Adipose tissue (tissue), 3 donors: ENCODE results near the gene MIX23. TPM values are rescaled to one million over a fixed set of nuclear protein-coding genes. Genes with fewer than 3 reads are reported as not detected.
A peak's percentile ranks its signal among the peaks of the same experiment; 100 is the strongest.

Source experiments
- H3K27ac ChIP-seq: one replicate; pipeline ENCODE4 v1.5.1; 2013; ENCODE audit warnings: low read depth, low read length
- WGBS, 3 donors: extraction: QIAGEN DNeasy Blood & Tissue Kit; methylation state at CpG; one replicate each; pipeline ENCODE4 v1.1.7; 2013; 5-methylcytosine and 5-hydroxymethylcytosine counted together
- polyA plus RNA-seq, 3 donors: library from polyadenylated mRNA; stranded (reverse); fragments of 200-250 nt; gene quantifications; one replicate each; pipeline ENCODE4 v1.2.3, GENCODE V29; 2013
- donor health status: healthy with polysubstance abuse.
- donor health status: Bipolar disorder and iron deficiency.
- donor health status: healthy.

Gene MIX23
- 10 to 100 TPM; 12.7 to 41.5 (median 21.1) TPM for polyA plus RNA-seq

DNA sequence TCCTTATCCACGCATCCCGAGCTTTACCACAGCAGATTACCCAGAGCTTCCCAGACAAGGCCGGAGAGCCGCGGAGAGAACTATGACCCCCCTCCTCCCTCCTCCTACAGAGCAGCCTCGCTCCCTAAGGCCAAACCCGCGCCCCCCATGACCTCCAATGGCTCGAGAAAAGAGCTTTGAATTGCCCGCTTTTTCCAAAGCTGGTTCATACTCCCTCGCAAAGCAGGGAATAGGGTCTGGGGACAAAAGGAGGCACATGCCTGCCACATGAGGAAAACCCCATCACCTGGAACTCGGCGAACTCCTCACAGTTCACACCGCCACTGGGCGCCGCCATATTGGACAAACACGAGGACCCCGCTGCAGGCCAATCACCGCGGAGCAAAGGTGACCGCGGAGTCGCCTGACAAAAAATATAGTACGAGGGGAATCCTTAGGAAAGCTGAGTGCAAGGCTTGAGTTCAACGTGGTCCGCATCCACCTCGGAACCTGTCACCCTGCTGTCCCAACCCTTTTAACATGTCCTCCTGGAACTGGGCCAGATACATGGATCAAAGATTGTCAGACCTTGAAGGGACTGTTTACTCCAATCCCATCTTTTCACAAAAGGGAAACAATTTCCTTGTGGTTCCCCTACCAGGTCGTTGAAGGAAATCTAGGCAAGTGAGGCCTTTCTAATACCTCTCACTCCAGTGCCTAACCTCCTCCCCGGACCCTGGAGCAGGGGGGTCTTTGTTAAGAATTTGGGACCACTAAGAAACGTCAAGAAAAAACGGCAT, at the start of gene MIX23:
Gene MIX23, minus strand, starts transcription at position 344 of the 779 bp plus-strand sequence. Its CDS starts 7 bp downstream, at position 337.
- H3K27ac ChIP-seq, result peak within 1 kb of the TSS; percentile 6
- WGBS, 3 donors, result 0% methylated on average over 31 of the region's 31 CpGs

DNA sequence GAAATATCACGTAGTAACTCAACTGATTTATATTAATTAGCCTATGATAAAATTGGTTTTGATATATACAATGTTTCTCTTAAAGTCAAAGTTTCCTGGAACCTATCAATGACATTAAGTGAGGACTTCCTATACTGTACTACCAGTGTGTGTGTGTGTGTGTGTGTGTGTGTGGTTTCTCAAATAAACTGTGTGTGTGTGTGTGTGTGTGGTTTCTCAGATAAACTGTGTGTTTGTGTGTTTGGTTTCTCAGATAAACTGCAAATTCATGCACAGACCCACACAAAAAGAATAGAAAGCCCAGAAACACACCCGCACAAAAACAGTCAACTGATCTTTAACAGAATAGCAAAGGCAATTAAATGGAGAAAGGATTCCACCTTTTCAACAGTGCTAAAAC, 47.3 kb upstream of the MIX23 start:
- H3K27ac ChIP-seq, result no peak overlapping the region
- 95 to 96% (median 95%) methylated on average over 2 of the region's 2 CpGs for WGBS, 3 donors

DNA sequence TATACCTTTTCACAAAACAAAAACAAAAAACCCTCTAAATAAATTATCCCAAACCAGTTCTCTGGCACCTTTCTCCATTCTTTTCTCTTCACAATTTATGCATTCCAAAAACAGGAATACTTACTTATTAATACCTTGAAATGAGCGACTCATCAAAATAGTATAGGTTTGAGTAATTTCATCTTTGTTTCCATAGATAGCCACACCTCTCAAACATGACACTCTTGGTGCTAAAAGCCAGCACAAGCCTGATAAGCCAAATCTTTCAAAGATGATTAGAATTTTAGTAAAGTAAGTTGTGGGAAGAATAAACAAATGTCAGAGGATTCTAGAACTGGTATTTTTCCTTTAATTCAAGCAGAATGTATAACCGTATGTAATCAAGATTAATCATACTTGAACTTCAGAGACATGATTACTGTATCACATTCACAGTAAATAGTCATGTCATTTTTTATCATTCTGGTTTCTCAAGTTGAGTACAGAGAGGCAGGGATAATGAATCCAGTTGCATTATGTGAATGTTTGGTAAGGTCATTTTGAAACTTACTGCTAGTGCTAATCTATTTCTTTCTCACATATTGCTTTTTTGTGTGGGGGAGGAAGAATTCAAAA, 44.9 kb upstream of the MIX23 start:
- no peak overlapping the region for H3K27ac ChIP-seq
- 57 to 88% (median 86%) methylated on average over 2 of the region's 2 CpGs for WGBS, 3 donors

DNA sequence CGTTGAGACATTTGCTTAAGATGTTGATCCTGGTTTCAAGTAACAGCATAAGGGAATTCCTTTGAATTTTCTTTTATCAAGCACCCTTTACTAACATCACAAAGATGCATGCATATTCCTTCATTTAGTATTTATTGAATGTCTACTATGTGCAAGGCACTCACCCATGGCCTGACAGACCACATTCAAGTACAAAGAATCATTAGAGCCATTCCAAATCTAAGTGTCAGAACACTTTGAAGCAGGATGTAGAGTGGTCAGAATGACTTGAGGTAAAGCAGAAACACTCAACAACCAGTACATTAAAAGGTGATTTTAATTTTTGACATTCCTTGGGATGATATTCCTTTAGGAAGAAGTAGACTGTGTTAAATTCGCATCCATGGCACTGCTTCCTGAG, 38.8 kb upstream of the MIX23 start:
- WGBS, 3 donors, result 87 to 95% (median 94%) methylated on average over 2 of the region's 2 CpGs

DNA sequence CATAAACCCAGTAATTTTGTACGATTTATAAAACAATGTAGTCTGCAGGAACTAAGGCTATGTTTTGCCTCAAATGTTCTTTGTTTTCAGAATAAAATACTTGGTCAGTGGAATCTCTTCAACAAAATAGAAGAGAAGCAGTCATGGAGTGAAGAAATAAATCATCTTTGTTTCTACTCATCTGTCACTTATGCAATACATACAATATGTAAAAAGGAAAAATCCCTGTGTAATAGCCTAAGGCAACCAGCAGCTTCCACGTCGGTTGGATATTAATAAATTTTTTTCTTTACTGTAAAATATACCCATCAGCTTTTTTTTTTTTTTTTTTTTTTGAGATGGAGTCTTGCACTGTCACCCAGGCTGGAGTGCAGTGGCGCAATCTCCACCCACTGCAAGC, 38.1 kb upstream of the MIX23 start:
- WGBS, 3 donors, result 91 to 93% (median 93%) methylated on average over 4 of the region's 4 CpGs
- H3K27ac ChIP-seq, result no peak overlapping the region

More for the DNA sequence above, 38.8 kb upstream of the MIX23 start:
- H3K27ac ChIP-seq, result no peak overlapping the region

DNA sequence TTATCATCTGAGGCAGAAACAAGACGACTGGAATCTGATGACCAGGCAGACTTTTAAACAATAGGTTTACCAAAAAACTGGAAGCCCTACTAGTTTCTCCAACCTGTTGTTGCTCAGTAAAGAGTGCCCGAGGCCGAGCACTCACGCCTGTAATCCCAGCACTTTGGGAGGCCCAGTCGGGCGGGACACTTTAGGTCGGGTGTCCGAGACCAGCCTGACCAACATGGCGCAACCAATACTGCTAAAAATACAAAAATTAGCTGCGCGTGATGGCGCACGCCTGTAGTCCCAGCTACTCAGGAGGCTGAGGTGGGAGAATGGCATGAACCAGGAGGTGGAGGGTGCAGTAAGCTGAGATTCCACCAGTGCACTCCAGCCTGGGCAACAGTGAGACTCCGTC, 33.9 kb upstream of the MIX23 start:
- no peak overlapping the region for H3K27ac ChIP-seq
- 31 to 60% (median 49%) methylated on average over 14 of the region's 14 CpGs for WGBS, 3 donors

DNA sequence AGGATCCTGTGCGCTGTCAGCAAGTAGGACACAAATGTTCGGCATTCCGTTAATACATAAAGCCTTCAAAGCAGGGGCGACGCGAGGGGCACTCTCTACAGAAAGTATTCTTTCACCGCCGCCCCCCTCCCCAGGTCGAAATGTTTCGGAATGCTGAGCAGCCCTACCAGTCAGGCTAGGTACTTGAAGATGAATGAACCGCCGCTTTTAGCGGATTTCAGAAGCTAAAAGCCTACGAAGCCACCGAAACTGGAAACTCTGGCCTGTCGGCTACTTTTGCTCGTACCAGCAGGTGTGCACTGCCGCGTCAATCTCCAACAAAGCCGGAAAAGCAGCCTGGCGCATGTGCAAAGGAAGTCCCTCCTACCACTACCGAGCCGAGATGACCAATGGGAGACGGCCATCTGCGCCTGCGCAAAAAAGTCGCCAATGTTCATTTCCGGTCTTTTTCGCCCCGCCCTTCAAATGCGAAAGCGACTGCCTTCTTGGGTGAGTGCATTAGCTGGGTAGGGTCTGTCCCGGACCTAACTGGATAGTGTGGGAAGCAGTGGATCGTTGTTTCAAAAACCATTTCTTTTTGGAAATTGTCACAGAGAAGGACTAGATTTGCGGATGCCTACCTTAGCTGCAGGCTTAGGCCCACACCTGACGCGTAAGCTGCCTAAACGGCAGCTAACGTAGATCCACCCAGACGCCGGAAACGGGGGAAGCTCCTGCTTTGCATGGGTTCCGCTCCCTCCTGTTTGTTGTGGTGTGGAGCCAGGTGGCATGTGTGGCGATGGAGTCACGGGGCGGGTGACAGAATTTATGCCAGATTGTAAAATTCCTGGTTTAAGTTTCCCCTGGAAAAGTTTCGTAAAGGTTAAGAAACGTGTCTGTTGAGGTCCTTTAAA, 33.0 kb upstream of the MIX23 start, which contains the start of gene WDR5B:
Gene WDR5B, minus strand, starts transcription at position 301 of the 893 bp plus-strand sequence. CDS start 534 bp downstream, outside the sequence.
- no peak within 1 kb of the TSS for H3K27ac ChIP-seq
- WGBS, 3 donors, result 0% methylated on average over 48 of the region's 48 CpGs

DNA sequence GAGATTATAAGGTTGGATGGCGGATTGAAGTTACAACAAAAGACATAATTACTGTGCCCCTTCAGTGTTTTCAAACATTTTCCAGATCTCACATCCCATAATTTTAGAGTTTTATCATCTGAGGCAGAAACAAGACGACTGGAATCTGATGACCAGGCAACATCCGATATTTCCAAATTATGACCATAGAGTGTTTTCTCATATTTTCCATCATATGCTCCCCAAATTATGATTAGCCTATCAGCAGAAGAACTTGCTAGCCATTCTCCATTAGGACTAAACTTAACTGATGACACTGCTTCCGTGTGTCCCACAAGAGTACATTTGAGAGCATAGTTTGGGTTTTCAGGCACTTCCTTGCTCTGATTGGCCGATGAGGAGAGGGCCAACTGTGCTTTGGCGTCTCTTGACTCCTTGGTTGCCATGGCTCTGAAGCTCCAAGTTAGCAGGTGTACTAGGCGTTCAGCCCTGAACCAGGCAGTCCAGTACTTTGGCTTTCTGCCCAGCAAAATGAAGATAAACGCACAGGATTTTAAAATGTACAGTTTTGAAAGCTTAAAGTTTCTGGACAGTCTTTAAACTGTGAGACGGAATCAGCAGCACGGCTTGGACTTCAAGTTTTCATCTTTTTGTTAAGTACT, 32.2 kb upstream of the MIX23 start:
- 13 to 21% (median 21%) methylated on average over 10 of the region's 10 CpGs for WGBS, 3 donors
- no peak overlapping the region for H3K27ac ChIP-seq

DNA sequence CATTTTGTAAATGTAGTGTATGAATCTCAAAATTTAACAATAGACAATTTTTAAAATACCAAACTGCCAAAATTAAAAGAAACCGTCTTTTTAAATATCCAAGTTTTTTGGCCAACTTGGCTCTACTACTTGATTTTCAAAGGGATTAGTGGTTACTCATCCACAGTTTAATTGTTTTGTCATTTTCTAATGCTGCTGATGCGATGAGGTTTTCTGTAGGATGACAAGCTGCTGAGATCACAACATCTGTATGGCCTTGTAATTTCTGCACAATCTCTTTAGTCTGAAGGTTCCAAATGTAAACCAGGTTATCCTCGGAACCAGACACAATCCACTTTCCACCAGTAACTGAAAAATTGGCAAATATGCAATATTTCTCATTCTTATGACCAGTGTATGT, 31.4 kb upstream of the MIX23 start:
- 59 to 93% (median 90%) methylated on average over 3 of the region's 3 CpGs for WGBS, 3 donors
- no peak overlapping the region for H3K27ac ChIP-seq

DNA sequence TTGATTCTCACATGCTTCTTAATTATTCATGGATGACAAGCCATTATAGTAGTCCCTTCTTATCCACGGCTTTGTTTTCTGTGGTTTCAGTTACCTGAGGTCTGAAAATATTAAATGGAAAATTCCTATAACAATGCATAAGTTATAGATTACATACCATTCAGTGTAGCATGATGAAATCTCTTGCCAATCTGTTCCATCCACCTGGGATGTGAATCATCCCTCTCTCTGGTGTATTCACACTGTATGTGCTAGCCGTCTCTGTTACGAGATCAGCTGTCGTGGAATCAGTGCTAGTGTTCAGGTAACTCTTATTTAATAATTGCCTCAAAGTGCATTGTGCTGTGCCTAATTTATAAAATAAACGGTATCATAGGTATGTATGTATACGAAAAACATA, 27.6 kb upstream of the MIX23 start:
- WGBS, 3 donors, result 87 to 93% (median 88%) methylated on average over 6 of the region's 6 CpGs
- no peak overlapping the region for H3K27ac ChIP-seq

DNA sequence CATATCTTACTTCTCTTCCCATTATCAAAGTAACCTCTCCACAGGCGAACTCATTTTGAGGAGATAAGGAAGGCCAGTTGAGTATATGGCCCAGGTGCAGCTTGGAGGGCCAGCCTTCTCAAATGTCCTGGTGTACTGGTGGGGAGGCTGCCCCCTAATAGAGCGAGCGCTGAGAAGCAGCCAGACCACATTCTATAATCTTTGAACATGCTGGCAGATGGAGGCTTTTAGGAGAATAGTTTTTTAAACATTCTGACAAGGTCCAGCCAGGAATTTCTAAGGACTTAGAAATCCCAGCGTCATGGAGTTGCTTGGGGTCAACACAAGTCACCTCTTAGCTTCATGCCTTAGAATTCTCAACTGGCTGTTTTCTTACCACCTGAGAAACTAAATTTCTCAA, 27.1 kb upstream of the MIX23 start:
- 74 to 91% (median 88%) methylated on average over 4 of the region's 4 CpGs for WGBS, 3 donors
- no peak overlapping the region for H3K27ac ChIP-seq

DNA sequence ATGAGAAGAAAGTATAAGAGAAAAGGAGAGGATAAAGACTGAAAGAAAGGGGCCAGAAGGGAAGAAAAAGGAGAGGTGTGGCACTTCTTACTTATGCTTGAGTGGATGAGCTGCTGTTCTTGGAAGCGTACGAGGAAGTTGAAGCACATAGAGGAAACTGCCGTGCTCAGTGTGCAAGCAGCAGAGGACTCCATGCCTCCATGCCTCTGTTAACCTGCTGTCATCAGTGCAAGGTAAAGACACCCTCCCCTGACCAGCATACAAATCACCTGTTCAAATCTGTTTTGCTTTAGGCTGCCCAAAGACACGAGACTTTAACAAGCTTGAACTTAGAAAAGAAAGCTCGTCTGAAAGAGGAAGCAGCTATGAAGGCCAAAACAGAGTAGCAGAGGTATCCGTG, 26.4 kb upstream of the MIX23 start:
- H3K27ac ChIP-seq, result no peak overlapping the region
- WGBS, 3 donors, result 53 to 70% (median 56%) methylated on average over 6 of the region's 6 CpGs

DNA sequence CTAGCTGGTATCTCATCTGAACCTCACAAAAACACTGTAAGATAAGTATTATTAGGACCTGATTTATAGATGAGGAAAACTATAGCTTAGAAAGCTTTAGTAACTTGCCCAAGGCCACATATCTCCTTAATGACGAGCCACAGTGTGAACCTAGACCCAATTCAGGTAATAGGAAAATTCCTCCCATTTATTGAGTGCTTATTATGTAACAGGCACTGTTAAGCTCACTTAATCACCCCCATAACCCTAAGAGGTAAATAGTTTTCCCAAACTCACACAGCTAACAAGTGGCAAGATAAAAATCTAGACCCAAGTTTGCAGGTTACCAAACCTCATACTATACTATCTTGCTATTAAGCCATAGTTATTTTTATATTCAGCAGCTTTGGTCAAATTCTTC, 24.9 kb upstream of the MIX23 start:
- WGBS, 3 donors, result 54 to 94% (median 88%) methylated on average over 1 of the region's 1 CpG
- H3K27ac ChIP-seq, result no peak overlapping the region

DNA sequence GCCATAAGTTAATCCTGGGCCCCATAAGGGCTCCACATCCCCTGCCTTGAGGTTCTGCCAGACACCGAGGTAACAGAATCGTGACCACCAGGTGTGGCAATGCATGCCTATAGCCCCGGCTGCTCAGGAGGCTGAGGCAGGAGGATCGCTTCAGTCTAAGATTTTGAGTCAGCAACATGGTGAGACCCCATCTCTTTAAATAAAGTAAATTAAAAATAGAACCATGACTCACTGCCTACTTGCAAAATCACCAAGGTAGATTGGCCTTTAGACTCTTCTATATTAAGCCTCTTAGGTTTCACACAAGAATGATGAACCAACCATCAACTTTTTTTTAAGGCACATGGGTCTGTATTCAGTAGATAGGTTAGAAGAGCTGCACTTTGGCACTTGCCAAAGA, 23.2 kb upstream of the MIX23 start:
- 83 to 95% (median 92%) methylated on average over 4 of the region's 4 CpGs for WGBS, 3 donors
- no peak overlapping the region for H3K27ac ChIP-seq

DNA sequence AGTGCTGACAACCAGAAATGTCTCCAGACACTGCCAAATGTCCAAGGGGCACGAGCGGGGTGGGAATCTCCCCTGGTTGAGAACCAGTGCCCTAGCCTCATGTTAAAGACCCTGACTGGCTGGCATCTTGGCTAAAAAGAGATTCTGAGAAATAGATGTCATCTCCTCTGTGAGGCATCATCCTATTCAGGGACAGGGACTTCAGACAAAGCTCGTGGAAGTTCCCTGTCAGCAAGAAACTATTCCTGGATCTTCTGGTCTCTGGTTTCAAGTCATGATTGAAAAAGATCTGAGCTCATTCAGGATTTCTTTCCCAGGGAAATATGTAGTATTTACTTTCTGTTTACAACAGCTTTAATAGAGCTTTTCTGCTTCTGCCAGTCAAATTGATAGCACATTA, 22.0 kb upstream of the MIX23 start:
- 74 to 91% (median 83%) methylated on average over 3 of the region's 3 CpGs for WGBS, 3 donors
- no peak overlapping the region for H3K27ac ChIP-seq

DNA sequence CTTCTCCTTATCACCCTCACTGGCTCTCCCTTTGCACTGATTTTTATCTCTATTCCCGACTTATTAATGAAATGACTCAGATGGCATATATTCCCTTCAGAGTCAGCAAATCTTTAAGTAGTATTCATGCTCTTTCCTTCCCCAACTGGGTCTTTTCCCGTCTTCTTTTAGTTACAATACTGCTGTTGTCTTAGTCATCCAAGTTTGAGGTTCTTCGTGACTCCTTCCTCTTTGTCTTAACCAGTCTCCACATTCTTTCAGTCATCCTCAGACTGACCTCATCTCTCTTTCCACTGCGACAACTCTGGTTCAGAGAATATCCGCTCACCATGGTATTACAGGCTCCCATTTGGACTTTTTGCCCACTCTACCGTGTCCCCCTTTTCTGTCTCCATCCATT, 20.5 kb upstream of the MIX23 start:
- 81 to 90% (median 87%) methylated on average over 6 of the region's 6 CpGs for WGBS, 3 donors
- H3K27ac ChIP-seq, result no peak overlapping the region

DNA sequence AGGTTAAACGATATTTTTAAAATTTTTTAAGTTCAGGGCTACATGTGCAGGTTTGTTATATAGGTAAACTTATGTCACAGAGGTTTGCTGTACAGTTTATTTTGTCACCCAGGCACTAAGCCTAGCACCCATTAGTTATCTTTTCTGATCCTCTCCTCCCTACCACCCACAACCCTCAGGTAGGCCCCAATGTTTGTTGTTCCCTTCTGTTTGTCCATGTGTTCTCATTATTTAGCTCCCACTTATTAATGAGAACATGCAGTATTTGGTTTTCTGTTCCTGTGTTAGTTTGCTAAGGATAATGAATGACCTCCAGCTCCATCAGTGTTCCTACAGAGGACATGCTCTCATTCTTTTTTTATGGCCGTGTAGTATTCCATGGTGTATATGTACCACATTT, 15.9 kb upstream of the MIX23 start:
- H3K27ac ChIP-seq, result no peak overlapping the region
- 96 to 99% (median 96%) methylated on average over 2 of the region's 2 CpGs for WGBS, 3 donors

DNA sequence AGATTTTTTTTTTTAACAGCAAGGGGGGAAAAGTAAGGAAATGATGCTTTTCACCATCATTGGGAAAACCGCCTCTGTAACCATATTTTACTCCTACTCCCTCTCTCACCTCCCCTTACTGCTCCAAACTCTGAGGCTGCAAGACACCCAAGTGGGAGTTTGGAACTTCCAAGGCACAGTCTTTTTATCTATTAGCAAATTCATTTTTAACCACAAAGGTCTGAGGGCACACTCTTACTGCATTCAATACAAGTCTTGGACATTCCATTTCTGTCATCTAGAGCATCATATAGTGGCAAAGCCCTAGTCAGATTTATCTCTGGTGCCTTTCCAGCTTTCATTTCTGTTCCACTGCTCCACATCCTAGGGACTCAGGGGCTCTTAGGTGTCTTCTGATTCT, 14.2 kb upstream of the MIX23 start:
- H3K27ac ChIP-seq, result no peak overlapping the region
- 91 to 100% (median 95%) methylated on average over 1 of the region's 1 CpG for WGBS, 3 donors

DNA sequence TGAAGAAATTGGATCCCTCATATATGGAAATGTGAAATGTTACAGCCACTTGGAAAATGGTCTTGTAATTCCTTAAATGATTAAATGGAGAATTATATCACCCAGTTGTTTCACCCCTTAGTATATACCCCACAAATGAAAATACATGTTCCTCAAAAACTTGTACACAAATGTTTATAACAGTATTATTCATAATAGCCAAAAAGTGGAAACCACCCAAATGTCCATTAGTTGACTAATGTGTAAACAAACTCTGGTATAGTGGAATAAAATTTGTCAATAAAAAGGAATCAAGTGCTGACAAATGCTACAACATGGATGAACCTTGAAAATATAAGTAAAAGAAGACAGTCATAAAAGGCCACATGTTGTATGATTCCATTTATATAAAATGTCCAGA, 13.5 kb upstream of the MIX23 start:
- no peak overlapping the region for H3K27ac ChIP-seq
